ENCODE results near the gene PBX1. TPM values are rescaled to one million over a fixed set of nuclear protein-coding genes. Genes with fewer than 3 reads are reported as not detected.

PBX1 gene
- total and polyA plus RNA-seq, 2 of the 4 experiments (the other 2 are of a cell fraction), result 13.9 to 17.9 TPM

DNA sequence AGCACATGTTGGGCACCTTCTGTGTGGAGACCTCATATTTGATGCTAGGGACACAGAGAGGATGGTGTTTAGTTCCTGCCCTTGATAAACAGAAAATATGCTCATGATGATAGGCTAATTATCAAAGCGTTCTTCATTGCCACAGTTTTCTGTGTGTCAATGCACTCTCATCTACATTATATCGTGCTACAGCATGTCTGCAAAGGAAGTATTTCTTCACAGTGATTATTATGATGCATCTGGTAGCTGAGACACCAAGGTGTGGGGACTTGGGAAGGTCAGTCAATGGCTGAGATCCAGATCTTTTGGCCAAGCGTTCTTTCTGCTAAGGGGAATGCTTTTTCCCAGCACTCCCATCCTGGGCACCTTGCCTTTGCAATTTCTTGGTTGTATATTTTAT is 321.2 kb downstream of the PBX1 start:
- Histone ChIP-seq H4K91ac (ENCODE audit: insufficient read depth, low read depth, low read length) (no peak overlapping the region), H2BK15ac (ENCODE audit: low read depth, low read length) (no peak overlapping the region), H3K79me1 (ENCODE audit: low read depth in 1 of 2, low read length in 2 of 2) (no peaks in the 10 kb centered on the region), H3K4me3 (ENCODE audit: insufficient read depth, low read depth, low read length) (no peak overlapping the region), H3K23ac (ENCODE audit: low read depth, low read length) (no peak overlapping the region), H3K36me3 (ENCODE audit: control insufficient read depth, insufficient read depth, low read length) (no peaks in the 10 kb centered on the region), H4K20me1 (ENCODE audit: insufficient read depth, low read length) (no peaks in the 10 kb centered on the region), H4K8ac (ENCODE audit: low read depth in 2 of 2, low read length in 2 of 2) (no peak overlapping the region), H3K27me3 (ENCODE audit: control insufficient read depth, insufficient read depth, low read length) (no peaks in the 10 kb centered on the region), H3K27ac (ENCODE audit: insufficient read depth, low read length) (no peak overlapping the region), H3K9me3 (ENCODE audit: control insufficient read depth, insufficient read depth, low read length) (no peaks in the 10 kb centered on the region), H3K4me1 (ENCODE audit: control insufficient read depth, insufficient read depth, low read length) (no peaks in the 10 kb centered on the region), H3K56ac (ENCODE audit: extremely low read depth, insufficient read depth, low read length) (no peak overlapping the region), H3K4me2 (ENCODE audit: low read depth, low read length) (no peak overlapping the region), H3K9ac (ENCODE audit: low read depth, low read length) (no peak overlapping the region), H3K14ac (replicated peaks; ENCODE audit: low read depth, low read length) (no peak overlapping the region), H2BK120ac (ENCODE audit: low read depth, low read length) (no peak overlapping the region), H3K4ac (ENCODE audit: low read depth, low read length) (no peak overlapping the region), H2AFZ (replicated peaks; ENCODE audit: low read length, poor library complexity) (no peak overlapping the region), H2BK20ac (ENCODE audit: low read depth, low read length) (no peak overlapping the region), H4K5ac (ENCODE audit: low read depth, low read length) (no peak overlapping the region), H2BK5ac (ENCODE audit: low read depth, low read length, poor library complexity, severe bottlenecking) (no peak overlapping the region), H2AK5ac (ENCODE audit: low read depth, low read length) (no peak overlapping the region), H3K18ac (ENCODE audit: low read depth, low read length) (no peak overlapping the region), H3K9me1 (ENCODE audit: insufficient read depth, low read length) (no peaks in the 10 kb centered on the region), H2AK9ac (replicated peaks; ENCODE audit: low read depth, low read length, poor library complexity) (no peak overlapping the region)
- CTCF ChIA-PET, result no interaction called here
- intact Hi-C loops (cut with micrococcal nuclease), result no loop called here
- ATAC-seq (ENCODE audit: low read depth) (no peak), DNase-seq (no peak)
- POLR2A ChIA-PET (ENCODE audit: unreplicated experiment), result no interaction called here
- no peak for TF ChIP-seq RFX5 (IDR thresholded peaks at IDR 0.05; ENCODE audit: low read depth, low read length)
- TF ChIP-seq, protein P1, sequence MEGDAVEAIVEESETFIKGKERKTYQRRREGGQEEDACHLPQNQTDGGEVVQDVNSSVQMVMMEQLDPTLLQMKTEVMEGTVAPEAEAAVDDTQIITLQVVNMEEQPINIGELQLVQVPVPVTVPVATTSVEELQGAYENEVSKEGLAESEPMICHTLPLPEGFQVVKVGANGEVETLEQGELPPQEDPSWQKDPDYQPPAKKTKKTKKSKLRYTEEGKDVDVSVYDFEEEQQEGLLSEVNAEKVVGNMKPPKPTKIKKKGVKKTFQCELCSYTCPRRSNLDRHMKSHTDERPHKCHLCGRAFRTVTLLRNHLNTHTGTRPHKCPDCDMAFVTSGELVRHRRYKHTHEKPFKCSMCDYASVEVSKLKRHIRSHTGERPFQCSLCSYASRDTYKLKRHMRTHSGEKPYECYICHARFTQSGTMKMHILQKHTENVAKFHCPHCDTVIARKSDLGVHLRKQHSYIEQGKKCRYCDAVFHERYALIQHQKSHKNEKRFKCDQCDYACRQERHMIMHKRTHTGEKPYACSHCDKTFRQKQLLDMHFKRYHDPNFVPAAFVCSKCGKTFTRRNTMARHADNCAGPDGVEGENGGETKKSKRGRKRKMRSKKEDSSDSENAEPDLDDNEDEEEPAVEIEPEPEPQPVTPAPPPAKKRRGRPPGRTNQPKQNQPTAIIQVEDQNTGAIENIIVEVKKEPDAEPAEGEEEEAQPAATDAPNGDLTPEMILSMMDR (conservative IDR thresholded peaks at IDR 0.05; ENCODE audit: low read depth, low read length), result no peak
- WGBS, 2 experiments (ENCODE audit: extremely low coverage in 2 of 2, insufficient read length in 1 of 2), result no CpG with 5 or more reads among the region's 3 CpGs
- in situ Hi-C loops (cut with MboI; ENCODE audit: low sequenced_read_pairs), result no loop called here
- dilution Hi-C loops (cut with HindIII; ENCODE audit: low sequenced_read_pairs, unreplicated experiment), result no loop called here
- no TSS peak for BruUV-seq (replicated peaks)
